BJ (cell line): ENCODE results near the gene HECTD2. TPM values are rescaled to one million over a fixed set of nuclear protein-coding genes. Genes with fewer than 3 reads are reported as not detected.
"Not testable (repeated sequence)": the region's sequence is repeated elsewhere in the genome, so short reads cannot be mapped to it uniquely, and the experiment has no call there.

Source experiments
- CTCF ChIA-PET: fragments of 350-600 bp; formaldehyde crosslinking; extraction: SDS; loops from one replicate; lab custom pipeline; 2021; ENCODE audit warnings: antibody characterized with exemption, inconsistent platforms; lab: Yijun Ruan, JAX
- POLR2A ChIA-PET: fragments of 300-600 bp; sonication (Branson Sonifier 250); formaldehyde crosslinking; extraction: SDS; loops from one replicate; lab custom pipeline; 2021; ENCODE audit warnings: antibody characterized with exemption; lab: Charles Lee
- DNase-seq: peaks from one replicate; pipeline ENCODE4 v3.0.0-alpha.2; 2011; ENCODE audit warnings: low read depth
- H3K27me3 ChIP-seq: 2 replicates; pipeline ENCODE4 v1.6.0; 2011; ENCODE audit warnings: low read length; ENCODE audit not compliant: control insufficient read depth, insufficient read depth
- H3K36me3 ChIP-seq: 2 replicates; pipeline ENCODE4 v1.5.1; 2011; ENCODE audit warnings: low read length; ENCODE audit not compliant: control insufficient read depth, insufficient read depth
- H3K4me3 ChIP-seq: 2 replicates; pipeline ENCODE4 v1.5.1; 2011; ENCODE audit warnings: low read depth, mild to moderate bottlenecking, control low read depth, low read length
- polyA minus RNA-seq: library from RNA; depleted of rRNA, polyadenylated mRNA; stranded (reverse); fragments of >200 nt; gene quantifications from 2 replicates; pipeline ENCODE4 v1.2.3, GENCODE V29; 2011; rRNA and poly(A)+ RNA removed
- polyA plus RNA-seq: library from polyadenylated mRNA; depleted of rRNA; stranded (reverse); fragments of >200 nt; gene quantifications from 2 replicates; pipeline ENCODE4 v1.2.3, GENCODE V29; 2011; rRNA removed
- TF ChIP-seq, protein P1 (sequence below): IDR thresholded peaks from 2 replicates; pipeline ENCODE4 v1.5.1; 2011; ENCODE audit warnings: low read depth, mild to moderate bottlenecking, control low read depth, inconsistent platforms, low read length, moderate library complexity; ENCODE audit not compliant: insufficient read depth

The HECTD2 gene, protein sequence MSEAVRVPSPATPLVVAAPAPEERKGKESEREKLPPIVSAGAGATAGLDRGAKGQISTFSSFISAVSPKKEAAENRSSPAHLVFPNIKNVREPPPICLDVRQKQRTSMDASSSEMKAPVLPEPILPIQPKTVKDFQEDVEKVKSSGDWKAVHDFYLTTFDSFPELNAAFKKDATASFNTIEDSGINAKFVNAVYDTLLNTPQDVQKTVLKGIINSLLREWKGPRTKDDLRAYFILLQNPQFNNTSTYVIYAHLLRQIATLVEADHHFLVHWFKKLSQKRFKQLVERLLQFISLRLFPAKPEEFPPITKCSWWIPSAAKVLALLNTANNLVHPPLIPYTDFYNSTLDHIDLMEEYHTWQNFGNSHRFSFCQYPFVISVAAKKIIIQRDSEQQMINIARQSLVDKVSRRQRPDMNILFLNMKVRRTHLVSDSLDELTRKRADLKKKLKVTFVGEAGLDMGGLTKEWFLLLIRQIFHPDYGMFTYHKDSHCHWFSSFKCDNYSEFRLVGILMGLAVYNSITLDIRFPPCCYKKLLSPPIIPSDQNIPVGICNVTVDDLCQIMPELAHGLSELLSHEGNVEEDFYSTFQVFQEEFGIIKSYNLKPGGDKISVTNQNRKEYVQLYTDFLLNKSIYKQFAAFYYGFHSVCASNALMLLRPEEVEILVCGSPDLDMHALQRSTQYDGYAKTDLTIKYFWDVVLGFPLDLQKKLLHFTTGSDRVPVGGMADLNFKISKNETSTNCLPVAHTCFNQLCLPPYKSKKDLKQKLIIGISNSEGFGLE
- 3.6 and 7.6 TPM in 2 replicates for polyA plus RNA-seq
- 8.2 and 8.6 TPM in 2 replicates for polyA minus RNA-seq

DNA sequence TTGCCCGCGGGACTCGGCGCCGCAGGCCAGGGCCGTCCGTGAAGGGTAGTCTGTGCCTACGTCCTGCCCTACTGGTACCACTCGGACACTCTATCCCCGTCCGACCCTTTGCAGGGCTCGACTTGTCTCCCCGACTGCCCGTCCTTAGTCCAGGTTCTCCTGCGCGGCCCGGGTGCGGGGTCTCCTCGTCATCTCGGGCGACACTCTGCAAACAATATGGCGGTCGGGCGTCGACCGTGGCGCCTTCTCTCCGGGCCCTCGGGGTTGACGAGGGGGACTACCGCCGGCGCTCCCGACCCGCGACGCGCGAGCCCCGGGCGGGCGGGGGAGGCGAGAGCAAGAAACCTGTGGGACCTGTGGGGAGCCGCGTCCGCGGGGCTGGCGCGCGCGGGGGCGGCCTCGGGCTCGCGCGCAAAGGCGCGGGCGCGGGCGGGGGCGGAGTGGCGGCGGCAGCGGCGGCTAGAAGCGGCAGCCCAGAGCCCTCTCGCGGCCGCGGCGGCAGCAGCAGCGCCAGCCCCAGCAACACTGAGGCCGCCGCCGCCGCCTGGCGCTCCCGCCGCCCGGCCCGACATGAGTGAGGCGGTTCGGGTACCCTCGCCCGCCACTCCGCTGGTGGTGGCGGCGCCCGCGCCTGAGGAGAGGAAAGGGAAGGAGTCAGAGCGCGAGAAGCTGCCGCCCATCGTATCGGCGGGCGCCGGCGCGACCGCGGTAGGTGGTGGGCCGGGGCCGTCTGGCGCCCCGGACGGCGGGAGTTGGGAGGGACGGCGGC lies at the start of gene HECTD2:
Gene HECTD2, plus strand, starts transcription at position 476 of the 769 bp plus-strand sequence. Its CDS starts 95 bp downstream, at position 571.
- DNase-seq, result no peak
- TF ChIP-seq, protein P1, sequence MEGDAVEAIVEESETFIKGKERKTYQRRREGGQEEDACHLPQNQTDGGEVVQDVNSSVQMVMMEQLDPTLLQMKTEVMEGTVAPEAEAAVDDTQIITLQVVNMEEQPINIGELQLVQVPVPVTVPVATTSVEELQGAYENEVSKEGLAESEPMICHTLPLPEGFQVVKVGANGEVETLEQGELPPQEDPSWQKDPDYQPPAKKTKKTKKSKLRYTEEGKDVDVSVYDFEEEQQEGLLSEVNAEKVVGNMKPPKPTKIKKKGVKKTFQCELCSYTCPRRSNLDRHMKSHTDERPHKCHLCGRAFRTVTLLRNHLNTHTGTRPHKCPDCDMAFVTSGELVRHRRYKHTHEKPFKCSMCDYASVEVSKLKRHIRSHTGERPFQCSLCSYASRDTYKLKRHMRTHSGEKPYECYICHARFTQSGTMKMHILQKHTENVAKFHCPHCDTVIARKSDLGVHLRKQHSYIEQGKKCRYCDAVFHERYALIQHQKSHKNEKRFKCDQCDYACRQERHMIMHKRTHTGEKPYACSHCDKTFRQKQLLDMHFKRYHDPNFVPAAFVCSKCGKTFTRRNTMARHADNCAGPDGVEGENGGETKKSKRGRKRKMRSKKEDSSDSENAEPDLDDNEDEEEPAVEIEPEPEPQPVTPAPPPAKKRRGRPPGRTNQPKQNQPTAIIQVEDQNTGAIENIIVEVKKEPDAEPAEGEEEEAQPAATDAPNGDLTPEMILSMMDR, result no peak
- CTCF ChIA-PET, result interaction anchor here (0.7 to 2.1 kb wide), 4 partner anchors 111 to 224 kb away, joined by 3 to 6 read pairs (median 4); no protein-coding TSS in a partner anchor
- H3K27me3 ChIP-seq, result peaks cover 1% of the 10 kb centered on the region
- peak within 1 kb of the TSS; percentile 68 for H3K4me3 ChIP-seq
- POLR2A ChIA-PET, result no interaction called here
- H3K36me3 ChIP-seq, result no peaks in the 10 kb centered on the region

DNA sequence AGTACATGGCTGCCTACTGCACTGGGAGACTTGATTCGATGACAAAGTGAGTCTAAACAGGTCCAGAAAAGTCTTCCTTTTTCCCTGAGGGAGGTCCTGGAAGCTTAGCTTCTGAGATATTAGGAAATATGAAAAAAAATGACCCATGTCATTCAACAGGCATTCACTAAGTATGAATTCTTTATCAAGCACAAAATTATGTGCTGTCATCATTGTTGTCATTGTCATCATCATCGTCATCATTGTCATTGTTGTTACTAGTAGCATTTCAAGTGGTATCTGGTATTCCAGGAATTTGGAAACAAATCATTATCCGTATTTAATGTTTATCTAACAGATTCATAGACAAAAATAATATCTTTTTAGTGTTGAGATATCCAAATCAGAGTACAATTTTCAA lies 49.7 kb upstream of the HECTD2 start:
- no peak for DNase-seq
- CTCF ChIA-PET, result interaction anchor here (1.7 kb wide), 1 partner anchor 10 kb away, joined by 5 read pairs; no protein-coding TSS in a partner anchor

DNA sequence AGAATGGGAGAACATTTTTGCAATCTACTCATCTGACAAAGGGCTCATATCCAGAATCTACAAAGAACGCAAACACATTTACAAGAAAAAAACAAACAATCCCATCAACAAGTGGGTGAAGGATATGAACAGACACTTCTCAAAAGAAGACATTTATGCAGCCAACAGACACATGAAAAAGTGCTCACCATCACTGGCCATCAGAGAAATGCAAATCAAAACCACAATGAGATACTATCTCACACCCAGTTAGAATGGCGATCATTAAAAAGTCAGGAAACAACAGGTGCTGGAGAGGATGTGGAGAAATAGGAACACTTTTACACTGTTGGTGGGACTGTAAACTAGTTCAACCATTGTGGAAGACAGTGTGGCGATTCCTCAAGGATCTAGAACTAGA lies 44.6 kb upstream of the HECTD2 start:
- DNase-seq, CTCF ChIA-PET, H3K4me3 ChIP-seq, H3K27me3 ChIP-seq, POLR2A ChIA-PET, H3K36me3 ChIP-seq: not testable (repeated sequence)

More for the DNA sequence above, 49.7 kb upstream of the HECTD2 start:
- POLR2A ChIA-PET, result no interaction called here
- TF ChIP-seq, protein P1, result no peak
- H3K36me3 ChIP-seq, result no peaks in the 10 kb centered on the region
- H3K27me3 ChIP-seq, result peaks cover 9% of the 10 kb centered on the region
- no peak overlapping the region for H3K4me3 ChIP-seq

DNA sequence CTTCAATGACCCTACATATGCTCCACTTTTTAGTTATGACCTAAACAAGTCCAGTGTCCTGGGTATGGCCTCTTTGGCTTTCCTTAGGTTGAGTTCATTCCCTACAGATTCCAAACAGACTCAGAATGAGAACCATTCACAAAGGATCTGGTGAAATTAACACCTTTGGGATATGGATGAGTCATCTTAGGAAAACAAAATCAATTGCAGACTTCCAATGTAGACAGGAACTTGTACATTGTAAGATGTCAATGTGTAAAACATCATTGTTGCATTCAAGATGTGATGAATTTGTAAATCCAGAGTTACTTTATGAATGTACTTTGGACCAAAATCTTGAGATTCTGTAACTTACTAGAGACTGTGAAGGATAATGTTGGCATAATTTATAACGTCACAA lies 43.4 kb upstream of the HECTD2 start:
- Histone ChIP-seq H3K36me3 (no peaks in the 10 kb centered on the region), H3K27me3 (no peaks in the 10 kb centered on the region; the same call in 1 of the 2 replicates), H3K4me3 (no peak overlapping the region)
- no peak for DNase-seq
- TF ChIP-seq, protein P1, result no peak
- ChIA-PET CTCF (interaction anchor here (2.8 kb wide), 1 partner anchor 68 kb away, joined by 18 read pairs; no protein-coding TSS in a partner anchor), POLR2A (no interaction called here)

DNA sequence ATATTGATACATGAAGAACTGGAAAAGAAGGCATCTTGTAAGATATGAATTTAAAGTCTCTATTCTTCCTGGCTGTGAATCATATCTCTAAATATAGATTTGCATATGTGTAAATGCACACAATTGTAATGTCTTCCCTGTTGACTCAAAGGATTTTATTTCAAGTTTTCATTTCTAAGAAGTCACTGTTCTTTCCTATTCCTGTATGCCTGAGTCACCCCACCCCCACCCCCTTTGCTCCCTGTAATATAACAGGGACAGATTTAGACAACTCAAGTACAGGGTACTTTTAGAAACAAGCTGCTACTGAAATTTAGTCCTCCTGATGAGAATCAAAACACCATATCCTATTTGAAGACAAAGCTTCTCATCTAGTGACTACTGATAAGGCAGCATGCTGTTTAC lies 43.0 kb upstream of the HECTD2 start:
- H3K27me3 ChIP-seq, result no peaks in the 10 kb centered on the region; the same call in 1 of the 2 replicates
- H3K4me3 ChIP-seq, result no peak overlapping the region
- no peak for DNase-seq
- ChIA-PET CTCF (interaction anchor here (2.8 kb wide), 1 partner anchor 68 kb away, joined by 18 read pairs; no protein-coding TSS in a partner anchor), POLR2A (no interaction called here)
- TF ChIP-seq, protein P1, result no peak
- H3K36me3 ChIP-seq, result no peaks in the 10 kb centered on the region
